H1 (cell line): ENCODE results near the gene NEU2.

Experiments used
- CBX8 ChIP-seq: fragments of 300-800, 300-1000 bp; sonication (generic); IDR thresholded peaks from 2 replicates; pipeline ENCODE4 v1.7.1; 2016; ENCODE audit warnings: low read depth, low read length, borderline replicate concordance
- CHD2 ChIP-seq: IDR thresholded peaks from 2 replicates; pipeline ENCODE4 v1.6.1; 2012; ENCODE audit warnings: low read length, improper control_type of control experiment
- EGR1 ChIP-seq: IDR thresholded peaks from 2 replicates; pipeline ENCODE4 v1.6.1; 2011; ENCODE audit warnings: low read depth, low read length, borderline replicate concordance
- EZH2 ChIP-seq: fragments of 200-600 bp; sonication (generic); IDR thresholded peaks from 2 replicates; pipeline ENCODE4 v1.7.1; 2012; ENCODE audit warnings: low read depth, mild to moderate bottlenecking, moderate library complexity, low read length, inconsistent platforms; ENCODE audit not compliant: severe bottlenecking
- GTF2F1 ChIP-seq: IDR thresholded peaks from 2 replicates; pipeline ENCODE4 v1.6.1; 2012; ENCODE audit warnings: low read depth, low read length, improper control_type of control experiment, borderline replicate concordance
- NANOG ChIP-seq: IDR thresholded peaks from 2 replicates; pipeline ENCODE4 v1.6.1; 2011; ENCODE audit warnings: low read length, low read depth, mild to moderate bottlenecking, inconsistent platforms; ENCODE audit not compliant: insufficient read depth, poor library complexity, severe bottlenecking
- POLR2A ChIP-seq, 2 experiments: IDR thresholded peaks; 1 replicate in 1 of 2; 2 replicates in 1 of 2; pipeline ENCODE4 v1.6.1; 2011; ENCODE audit warnings: low read depth in 2 of 2, low read length in 2 of 2, mild to moderate bottlenecking in 2 of 2; ENCODE audit errors: control extremely low read depth in 1 of 2
- POLR2AphosphoS5 ChIP-seq: IDR thresholded peaks from 2 replicates; pipeline ENCODE4 v1.6.1; 2011; ENCODE audit warnings: low read depth, low read length
- POU5F1 ChIP-seq: IDR thresholded peaks from 2 replicates; pipeline ENCODE4 v1.6.1; 2011; ENCODE audit warnings: low read depth, mild to moderate bottlenecking, low read length, moderate library complexity
- SIX5 ChIP-seq: IDR thresholded peaks from 2 replicates; pipeline ENCODE4 v1.6.1; 2011; ENCODE audit warnings: mild to moderate bottlenecking, low read depth, low read length
- TEAD4 ChIP-seq: IDR thresholded peaks from 2 replicates; pipeline ENCODE4 v1.6.1; 2012; ENCODE audit warnings: low read depth, low read length, inconsistent platforms, mixed read lengths
- TF ChIP-seq, protein P1 (sequence below), 3 experiments: IDR thresholded peaks; 1 replicate in 2 of 3; 2 replicates in 1 of 3; pipeline versions ENCODE4 v1.5.1 to v1.6.1; 2011; ENCODE audit warnings: low read length in 3 of 3, mild to moderate bottlenecking in 3 of 3, inconsistent platforms in 2 of 3, low read depth in 1 of 3, moderate library complexity in 1 of 3; ENCODE audit not compliant: insufficient read depth in 1 of 3; ENCODE audit errors: control extremely low read depth in 1 of 3
- TF ChIP-seq, protein P2 (sequence below): IDR thresholded peaks from 2 replicates; pipeline ENCODE4 v1.6.1; 2012; ENCODE audit warnings: inconsistent platforms
- TF ChIP-seq, protein P3 (sequence below): fragments of 300-600 bp; sonication (generic); IDR thresholded peaks from 2 replicates; pipeline ENCODE4 v1.7.1; 2012; ENCODE audit warnings: low read length, moderate library complexity, mild to moderate bottlenecking, inconsistent platforms; ENCODE audit not compliant: insufficient replicate concordance

DNA sequence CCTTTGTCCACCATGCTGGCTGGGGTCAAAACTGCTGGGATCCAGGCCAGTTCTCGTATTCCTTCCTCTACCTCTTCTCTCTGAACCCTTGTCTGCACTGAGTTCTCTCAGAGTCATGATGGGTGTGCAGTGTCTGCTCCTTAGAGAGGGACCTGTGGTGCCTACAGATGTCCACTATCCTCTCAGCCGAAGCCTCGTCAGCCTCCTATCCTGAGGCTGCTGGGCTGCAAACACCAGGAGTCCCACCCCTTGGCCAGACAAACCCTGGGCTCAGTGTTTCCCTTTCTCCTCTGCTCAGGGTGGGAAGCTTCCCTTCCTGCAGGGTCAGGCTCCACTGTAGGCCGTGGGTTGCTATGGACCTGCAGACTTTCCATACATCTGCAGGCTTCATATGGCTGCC lies 30.0 kb downstream of the NEU2 start:
- TF ChIP-seq NANOG (no peak), POU5F1 (no peak), POLR2AphosphoS5 (no peak), EZH2 (no peak), CBX8 (no peak), TEAD4 (no peak), POLR2A (IDR thresholded peaks at IDR 0.05; ENCODE audit: control extremely low read depth in 1 of 2, low read depth in 2 of 2, low read length in 2 of 2) (no peak), SIX5 (no peak), GTF2F1 (no peak), CHD2 (no peak), EGR1 (no peak)
- TF ChIP-seq, protein P1, sequence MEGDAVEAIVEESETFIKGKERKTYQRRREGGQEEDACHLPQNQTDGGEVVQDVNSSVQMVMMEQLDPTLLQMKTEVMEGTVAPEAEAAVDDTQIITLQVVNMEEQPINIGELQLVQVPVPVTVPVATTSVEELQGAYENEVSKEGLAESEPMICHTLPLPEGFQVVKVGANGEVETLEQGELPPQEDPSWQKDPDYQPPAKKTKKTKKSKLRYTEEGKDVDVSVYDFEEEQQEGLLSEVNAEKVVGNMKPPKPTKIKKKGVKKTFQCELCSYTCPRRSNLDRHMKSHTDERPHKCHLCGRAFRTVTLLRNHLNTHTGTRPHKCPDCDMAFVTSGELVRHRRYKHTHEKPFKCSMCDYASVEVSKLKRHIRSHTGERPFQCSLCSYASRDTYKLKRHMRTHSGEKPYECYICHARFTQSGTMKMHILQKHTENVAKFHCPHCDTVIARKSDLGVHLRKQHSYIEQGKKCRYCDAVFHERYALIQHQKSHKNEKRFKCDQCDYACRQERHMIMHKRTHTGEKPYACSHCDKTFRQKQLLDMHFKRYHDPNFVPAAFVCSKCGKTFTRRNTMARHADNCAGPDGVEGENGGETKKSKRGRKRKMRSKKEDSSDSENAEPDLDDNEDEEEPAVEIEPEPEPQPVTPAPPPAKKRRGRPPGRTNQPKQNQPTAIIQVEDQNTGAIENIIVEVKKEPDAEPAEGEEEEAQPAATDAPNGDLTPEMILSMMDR (IDR thresholded peaks at IDR 0.05; ENCODE audit: control extremely low read depth in 1 of 3, insufficient read depth in 1 of 3, low read depth in 1 of 3, low read length in 3 of 3) = no peak
- TF ChIP-seq, protein P2, sequence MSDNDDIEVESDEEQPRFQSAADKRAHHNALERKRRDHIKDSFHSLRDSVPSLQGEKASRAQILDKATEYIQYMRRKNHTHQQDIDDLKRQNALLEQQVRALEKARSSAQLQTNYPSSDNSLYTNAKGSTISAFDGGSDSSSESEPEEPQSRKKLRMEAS = no peak
- TF ChIP-seq, protein P3, sequence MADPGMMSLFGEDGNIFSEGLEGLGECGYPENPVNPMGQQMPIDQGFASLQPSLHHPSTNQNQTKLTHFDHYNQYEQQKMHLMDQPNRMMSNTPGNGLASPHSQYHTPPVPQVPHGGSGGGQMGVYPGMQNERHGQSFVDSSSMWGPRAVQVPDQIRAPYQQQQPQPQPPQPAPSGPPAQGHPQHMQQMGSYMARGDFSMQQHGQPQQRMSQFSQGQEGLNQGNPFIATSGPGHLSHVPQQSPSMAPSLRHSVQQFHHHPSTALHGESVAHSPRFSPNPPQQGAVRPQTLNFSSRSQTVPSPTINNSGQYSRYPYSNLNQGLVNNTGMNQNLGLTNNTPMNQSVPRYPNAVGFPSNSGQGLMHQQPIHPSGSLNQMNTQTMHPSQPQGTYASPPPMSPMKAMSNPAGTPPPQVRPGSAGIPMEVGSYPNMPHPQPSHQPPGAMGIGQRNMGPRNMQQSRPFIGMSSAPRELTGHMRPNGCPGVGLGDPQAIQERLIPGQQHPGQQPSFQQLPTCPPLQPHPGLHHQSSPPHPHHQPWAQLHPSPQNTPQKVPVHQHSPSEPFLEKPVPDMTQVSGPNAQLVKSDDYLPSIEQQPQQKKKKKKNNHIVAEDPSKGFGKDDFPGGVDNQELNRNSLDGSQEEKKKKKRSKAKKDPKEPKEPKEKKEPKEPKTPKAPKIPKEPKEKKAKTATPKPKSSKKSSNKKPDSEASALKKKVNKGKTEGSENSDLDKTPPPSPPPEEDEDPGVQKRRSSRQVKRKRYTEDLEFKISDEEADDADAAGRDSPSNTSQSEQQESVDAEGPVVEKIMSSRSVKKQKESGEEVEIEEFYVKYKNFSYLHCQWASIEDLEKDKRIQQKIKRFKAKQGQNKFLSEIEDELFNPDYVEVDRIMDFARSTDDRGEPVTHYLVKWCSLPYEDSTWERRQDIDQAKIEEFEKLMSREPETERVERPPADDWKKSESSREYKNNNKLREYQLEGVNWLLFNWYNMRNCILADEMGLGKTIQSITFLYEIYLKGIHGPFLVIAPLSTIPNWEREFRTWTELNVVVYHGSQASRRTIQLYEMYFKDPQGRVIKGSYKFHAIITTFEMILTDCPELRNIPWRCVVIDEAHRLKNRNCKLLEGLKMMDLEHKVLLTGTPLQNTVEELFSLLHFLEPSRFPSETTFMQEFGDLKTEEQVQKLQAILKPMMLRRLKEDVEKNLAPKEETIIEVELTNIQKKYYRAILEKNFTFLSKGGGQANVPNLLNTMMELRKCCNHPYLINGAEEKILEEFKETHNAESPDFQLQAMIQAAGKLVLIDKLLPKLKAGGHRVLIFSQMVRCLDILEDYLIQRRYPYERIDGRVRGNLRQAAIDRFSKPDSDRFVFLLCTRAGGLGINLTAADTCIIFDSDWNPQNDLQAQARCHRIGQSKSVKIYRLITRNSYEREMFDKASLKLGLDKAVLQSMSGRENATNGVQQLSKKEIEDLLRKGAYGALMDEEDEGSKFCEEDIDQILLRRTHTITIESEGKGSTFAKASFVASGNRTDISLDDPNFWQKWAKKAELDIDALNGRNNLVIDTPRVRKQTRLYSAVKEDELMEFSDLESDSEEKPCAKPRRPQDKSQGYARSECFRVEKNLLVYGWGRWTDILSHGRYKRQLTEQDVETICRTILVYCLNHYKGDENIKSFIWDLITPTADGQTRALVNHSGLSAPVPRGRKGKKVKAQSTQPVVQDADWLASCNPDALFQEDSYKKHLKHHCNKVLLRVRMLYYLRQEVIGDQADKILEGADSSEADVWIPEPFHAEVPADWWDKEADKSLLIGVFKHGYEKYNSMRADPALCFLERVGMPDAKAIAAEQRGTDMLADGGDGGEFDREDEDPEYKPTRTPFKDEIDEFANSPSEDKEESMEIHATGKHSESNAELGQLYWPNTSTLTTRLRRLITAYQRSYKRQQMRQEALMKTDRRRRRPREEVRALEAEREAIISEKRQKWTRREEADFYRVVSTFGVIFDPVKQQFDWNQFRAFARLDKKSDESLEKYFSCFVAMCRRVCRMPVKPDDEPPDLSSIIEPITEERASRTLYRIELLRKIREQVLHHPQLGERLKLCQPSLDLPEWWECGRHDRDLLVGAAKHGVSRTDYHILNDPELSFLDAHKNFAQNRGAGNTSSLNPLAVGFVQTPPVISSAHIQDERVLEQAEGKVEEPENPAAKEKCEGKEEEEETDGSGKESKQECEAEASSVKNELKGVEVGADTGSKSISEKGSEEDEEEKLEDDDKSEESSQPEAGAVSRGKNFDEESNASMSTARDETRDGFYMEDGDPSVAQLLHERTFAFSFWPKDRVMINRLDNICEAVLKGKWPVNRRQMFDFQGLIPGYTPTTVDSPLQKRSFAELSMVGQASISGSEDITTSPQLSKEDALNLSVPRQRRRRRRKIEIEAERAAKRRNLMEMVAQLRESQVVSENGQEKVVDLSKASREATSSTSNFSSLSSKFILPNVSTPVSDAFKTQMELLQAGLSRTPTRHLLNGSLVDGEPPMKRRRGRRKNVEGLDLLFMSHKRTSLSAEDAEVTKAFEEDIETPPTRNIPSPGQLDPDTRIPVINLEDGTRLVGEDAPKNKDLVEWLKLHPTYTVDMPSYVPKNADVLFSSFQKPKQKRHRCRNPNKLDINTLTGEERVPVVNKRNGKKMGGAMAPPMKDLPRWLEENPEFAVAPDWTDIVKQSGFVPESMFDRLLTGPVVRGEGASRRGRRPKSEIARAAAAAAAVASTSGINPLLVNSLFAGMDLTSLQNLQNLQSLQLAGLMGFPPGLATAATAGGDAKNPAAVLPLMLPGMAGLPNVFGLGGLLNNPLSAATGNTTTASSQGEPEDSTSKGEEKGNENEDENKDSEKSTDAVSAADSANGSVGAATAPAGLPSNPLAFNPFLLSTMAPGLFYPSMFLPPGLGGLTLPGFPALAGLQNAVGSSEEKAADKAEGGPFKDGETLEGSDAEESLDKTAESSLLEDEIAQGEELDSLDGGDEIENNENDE = no peak
